Psoas muscle (tissue), 8 donors: ENCODE data around the gene FAM227A. TPM values are rescaled to one million over a fixed set of nuclear protein-coding genes. Genes with fewer than 3 reads are reported as not detected.

Source experiments
- ATAC-seq, 4 donors: fragments of 200-7000 bp; cut with Tn5 transposase; one replicate each; pipeline ENCODE4 v1.9.1; 2020; ENCODE audit warnings: moderate library complexity in 3 of 4, mild to moderate bottlenecking in 2 of 4
- DNase-seq, 2 donors: peaks; one replicate each; pipeline ENCODE4 v3.0.0-alpha.2; 2020
- H3K27ac ChIP-seq: fragments of 200-600 bp; one replicate; pipeline ENCODE4 v1.8.0; 2022
- H3K27me3 ChIP-seq, 3 donors: fragments of 200-600 bp in 1 of 3; one replicate each; pipeline versions ENCODE4 v1.6.1 to v1.8.0; 2013 to 2022; ENCODE audit warnings: low read length in 2 of 3, mild to moderate bottlenecking in 2 of 3, moderate library complexity in 1 of 3; ENCODE audit not compliant: insufficient read depth in 3 of 3
- H3K36me3 ChIP-seq, 2 donors: fragments of 200-600 bp in 1 of 2; one replicate each; pipeline versions ENCODE4 v1.6.1 to v1.8.0; 2013 to 2022; ENCODE audit warnings: low read depth in 1 of 2, mild to moderate bottlenecking in 1 of 2, moderate library complexity in 1 of 2; ENCODE audit not compliant: insufficient read depth in 1 of 2
- H3K4me1 ChIP-seq: fragments of 200-600 bp; one replicate; pipeline ENCODE4 v1.8.0; 2022
- H3K4me3 ChIP-seq: fragments of 200-600 bp; one replicate; pipeline ENCODE4 v1.8.0; 2022; ENCODE audit warnings: mild to moderate bottlenecking
- H3K9me3 ChIP-seq: fragments of 200-600 bp; one replicate; pipeline ENCODE4 v1.8.0; 2022
- CTCF ChIP-seq: fragments of 200-600 bp; IDR thresholded peaks from one replicate; pipeline ENCODE4 v1.8.0; 2022; ENCODE audit warnings: antibody characterized with exemption
- WGBS, 3 donors: extraction: QIAGEN DNeasy Blood & Tissue Kit; methylation state at CpG; one replicate each; pipeline versions ENCODE4 v1.1.6 to v1.1.7; 2013; 5-methylcytosine and 5-hydroxymethylcytosine counted together
- intact Hi-C, 2 donors: fragments of 100-400 bp; cut with DNase I; formaldehyde crosslinking; loops; one replicate each; pipeline versions ENCODE4 v1.11.0 to v1.14.2; 2022
- polyA plus RNA-seq, 3 donors: library from polyadenylated mRNA; stranded (reverse); fragments of 200-250 nt; gene quantifications; one replicate each; pipeline ENCODE4 v1.2.3, GENCODE V29; 2013
- total RNA-seq, 4 donors: library from RNA; stranded (reverse); fragmentation: NEBNext Ultra II Directional in 2 of 4; extraction: Animal tissue kit (Norgen Biotek cat#: 25700) in 2 of 4; gene quantifications; one replicate each; pipeline versions ENCODE4 v1.2.1 to v1.2.4, GENCODE V29; 2021 to 2023
- donor health status: healthy with polysubstance abuse.
- donor health status: DM: no; HTN: no; CAD: no; lungs with moderate emphysema.
- donor health status: Bipolar disorder and iron deficiency.
- donor health status: healthy.
- donor health status: DM: yes; HTN: yes; CAD: no.
- donor health status: DM: no; HTN: no; CAD: no.
- donor health status: DM: no; HTN: no; CAD: no.
- donor health status: DM: yes; HTN: yes; CAD: no.

FAM227A gene
- total and polyA plus RNA-seq, 7 donors: 0.03 to 0.34 (median 0.18) TPM

GRCh38 chr22:38566726-38567504, 89.3 kb downstream of the FAM227A start:
- 50 to 62% (median 56%) methylated on average over 3 of the region's 3 CpGs for WGBS, 3 donors
- DNase-seq (no peak), ATAC-seq (no peak)
- no peaks in the 10 kb centered on the region for H3K36me3 ChIP-seq
- intact Hi-C loops: loop anchor here in 1 of 2 donors (5.0 kb wide), 1 partner anchor 60 kb away; the partner anchor contains the start of gene DDX17
- no peaks in the 10 kb centered on the region for H3K9me3 ChIP-seq
- H3K4me1 ChIP-seq: peaks cover 9% of the 10 kb centered on the region
- H3K27me3 ChIP-seq: no peaks in the 10 kb centered on the region
- no peak for TF ChIP-seq CTCF
- no peak overlapping the region for H3K4me3 ChIP-seq
- no peak overlapping the region for H3K27ac ChIP-seq

GRCh38 chr22:38565441-38565840, 90.8 kb downstream of the FAM227A start:
- Histone ChIP-seq H3K9me3 (no peaks in the 10 kb centered on the region), H3K27ac (no peak overlapping the region), H3K27me3 (no peaks in the 10 kb centered on the region), H3K36me3 (no peaks in the 10 kb centered on the region), H3K4me1 (no peaks in the 10 kb centered on the region), H3K4me3 (no peak overlapping the region)
- WGBS, 3 donors: 94 to 98% (median 94%) methylated on average over 1 of the region's 1 CpG
- DNase-seq (no peak), ATAC-seq (no peak)
- intact Hi-C loops: loop anchor here in 1 of 2 donors (5.0 kb wide), 1 partner anchor 58 kb away; the partner anchor contains the start of gene DDX17
- no peak for TF ChIP-seq CTCF

GRCh38 chr22:38564669-38565068, 91.5 kb downstream of the FAM227A start:
- ATAC-seq (no peak), DNase-seq (no peak)
- Histone ChIP-seq H3K4me1 (no peaks in the 10 kb centered on the region), H3K9me3 (no peaks in the 10 kb centered on the region), H3K27me3 (no peaks in the 10 kb centered on the region), H3K27ac (no peak overlapping the region), H3K4me3 (no peak overlapping the region), H3K36me3 (no peaks in the 10 kb centered on the region)
- TF ChIP-seq CTCF: no peak
- intact Hi-C loops: loop anchor here in 1 of 2 donors (5.0 kb wide), 1 partner anchor 57 kb away; the partner anchor contains the start of gene DDX17
- WGBS, 3 donors: 73 to 82% (median 79%) methylated on average over 2 of the region's 2 CpGs

GRCh38 chr22:38554281-38554680, 101.9 kb downstream of the FAM227A start:
- Histone ChIP-seq H3K36me3 (no peaks in the 10 kb centered on the region), H3K4me3 (no peak overlapping the region), H3K27me3 (no peaks in the 10 kb centered on the region), H3K9me3 (no peaks in the 10 kb centered on the region), H3K27ac (no peak overlapping the region), H3K4me1 (no peaks in the 10 kb centered on the region)
- ATAC-seq: no peak
- DNase-seq: no peak
- 82 to 88% (median 86%) methylated on average over 3 of the region's 3 CpGs for WGBS, 3 donors
- no peak for TF ChIP-seq CTCF
- intact Hi-C loops: no loop called here
